Measurements from ENCODE around the gene NFASC.

NFASC gene

DNA sequence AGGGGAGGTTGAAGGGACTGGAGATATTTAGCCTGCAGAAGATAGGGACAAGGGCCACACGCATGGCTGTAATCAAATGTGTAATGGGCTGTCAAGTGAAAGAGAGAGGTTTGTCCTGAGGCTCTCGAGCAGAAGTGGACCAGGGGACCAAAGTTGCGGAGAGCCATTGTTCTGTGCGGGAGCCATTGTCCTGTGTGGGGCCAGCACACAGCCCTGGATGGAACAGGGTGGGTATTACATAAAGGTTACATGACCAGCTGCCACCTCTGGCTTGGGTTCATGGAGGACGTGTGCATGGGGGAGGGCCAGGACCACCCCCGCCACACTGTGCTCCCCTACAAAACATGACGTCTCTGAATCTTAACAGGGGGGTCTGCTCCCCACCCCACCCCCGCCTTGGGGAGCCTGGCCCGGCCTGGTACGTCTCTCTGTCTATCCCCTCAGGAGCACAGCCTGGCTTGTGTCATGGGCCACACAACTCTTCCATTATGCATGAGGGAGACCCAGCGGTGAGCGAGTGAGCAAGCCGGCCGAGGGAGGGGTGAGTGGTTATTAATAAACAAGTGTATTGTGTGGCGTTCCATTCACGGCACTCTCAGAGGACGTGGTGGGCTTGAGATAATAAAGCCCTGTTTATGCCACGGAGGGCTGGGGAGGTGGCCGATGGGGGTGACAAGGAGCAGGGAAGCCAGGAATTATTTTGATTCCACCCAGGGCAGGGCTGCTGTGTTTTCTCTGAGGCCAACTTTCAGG is at the start of gene NFASC:
Gene NFASC (plus strand): TSS at position 703 of the 753 bp plus-strand sequence. CDS start 73,454 bp downstream, outside the sequence.
- no peak within 1 kb of the TSS for H3K27ac ChIP-seq (ENCODE audit: low read length)
- H3K36me3 ChIP-seq (ENCODE audit: control insufficient read depth in 1 of 2, insufficient read depth in 2 of 2, low read length in 2 of 2) = no peaks in the 10 kb centered on the region
- no peaks in the 10 kb centered on the region for H3K27me3 ChIP-seq (ENCODE audit: low read depth, low read length)
- H3K4me1 ChIP-seq (ENCODE audit: control insufficient read depth in 1 of 2, insufficient read depth in 2 of 2, low read length in 2 of 2) = peaks cover 5 to 57% of the 10 kb centered on the region in 2 donors
- no peak within 1 kb of the TSS for H3K4me3 ChIP-seq (ENCODE audit: low read depth in 1 of 2, low read length in 2 of 2)
- no peaks in the 10 kb centered on the region for H3K9me3 ChIP-seq (ENCODE audit: control insufficient read depth in 1 of 2, low read length in 2 of 2)

DNA sequence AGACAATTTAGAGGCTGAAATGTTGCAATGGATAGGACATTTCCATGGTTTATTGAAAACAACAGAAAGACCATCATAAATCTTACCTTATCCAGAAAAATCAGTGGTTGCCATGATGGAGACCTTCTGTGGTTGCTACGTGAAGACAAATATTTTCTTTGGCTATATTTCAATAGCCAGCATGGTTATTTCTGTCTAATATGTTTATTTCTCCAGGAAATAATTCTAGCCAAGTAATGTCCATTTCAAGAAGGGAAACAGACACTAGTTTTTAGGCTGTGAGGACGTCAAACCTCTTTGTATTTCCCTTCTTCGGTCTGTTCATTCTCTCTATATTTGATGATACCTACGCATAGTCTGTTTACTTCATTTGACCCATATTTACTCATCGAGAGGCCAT is 49.2 kb upstream of the NFASC start:
- Histone ChIP-seq H3K9me3 (ENCODE audit: control insufficient read depth in 1 of 2, low read length in 2 of 2) (no peaks in the 10 kb centered on the region), H3K4me1 (ENCODE audit: control insufficient read depth in 1 of 2, insufficient read depth in 2 of 2, low read length in 2 of 2) (peaks cover 4 to 50% of the 10 kb centered on the region in 2 donors), H3K4me3 (ENCODE audit: low read depth in 1 of 2, low read length in 2 of 2) (no peak overlapping the region), H3K36me3 (ENCODE audit: control insufficient read depth in 1 of 2, insufficient read depth in 2 of 2, low read length in 2 of 2) (no peaks in the 10 kb centered on the region), H3K27me3 (ENCODE audit: low read depth, low read length) (no peaks in the 10 kb centered on the region), H3K27ac (ENCODE audit: low read length) (peak overlapping the region; percentile 8)

DNA sequence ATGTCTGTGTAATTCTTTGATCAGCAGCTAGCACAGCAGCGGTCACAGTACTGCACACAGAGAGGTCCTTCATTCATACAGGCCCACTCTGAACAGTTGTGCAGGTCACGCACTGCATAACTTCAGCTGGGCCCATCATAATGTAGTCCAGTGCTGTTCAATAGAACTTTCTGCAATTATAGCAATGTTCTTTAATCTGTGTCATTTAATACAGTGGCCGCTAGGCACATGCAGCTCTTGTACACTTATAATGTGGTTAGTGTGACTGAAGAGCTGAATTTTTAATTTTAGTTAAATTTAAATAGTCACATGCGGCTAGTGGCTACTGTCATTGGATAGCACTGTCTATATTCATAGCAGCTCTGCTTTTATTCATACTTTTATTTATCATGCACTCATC is 48.7 kb upstream of the NFASC start:
- peak overlapping the region; percentile 8 for H3K27ac ChIP-seq (ENCODE audit: low read length)
- no peaks in the 10 kb centered on the region for H3K36me3 ChIP-seq (ENCODE audit: control insufficient read depth in 1 of 2, insufficient read depth in 2 of 2, low read length in 2 of 2)
- H3K4me1 ChIP-seq (ENCODE audit: control insufficient read depth in 1 of 2, insufficient read depth in 2 of 2, low read length in 2 of 2) = peaks cover 4 to 50% of the 10 kb centered on the region in 2 donors
- no peaks in the 10 kb centered on the region for H3K27me3 ChIP-seq (ENCODE audit: low read depth, low read length)
- no peaks in the 10 kb centered on the region for H3K9me3 ChIP-seq (ENCODE audit: control insufficient read depth in 1 of 2, low read length in 2 of 2)
- H3K4me3 ChIP-seq (ENCODE audit: low read depth in 1 of 2, low read length in 2 of 2) = no peak overlapping the region

DNA sequence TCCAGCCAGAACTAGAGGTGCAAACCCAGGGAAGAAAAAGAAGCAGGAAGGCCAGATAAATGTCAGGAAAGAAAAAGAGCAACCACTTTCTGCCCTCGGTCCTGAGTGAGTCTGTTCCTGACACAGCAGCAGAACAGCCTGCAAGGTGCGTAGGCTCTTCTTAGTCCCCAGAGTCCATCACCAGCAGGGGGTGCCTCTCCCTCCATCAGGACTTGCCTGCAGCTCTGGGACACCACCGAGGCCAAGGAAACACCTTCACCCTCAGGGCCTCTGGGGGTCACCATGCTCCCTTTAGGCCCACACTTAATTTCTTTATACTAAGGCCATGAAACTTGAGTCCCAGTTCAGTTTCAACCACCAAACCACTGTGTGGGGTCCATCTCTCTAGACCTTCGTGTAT is 43.7 kb upstream of the NFASC start:
- no peak overlapping the region for H3K27ac ChIP-seq (ENCODE audit: low read length)
- no peaks in the 10 kb centered on the region for H3K27me3 ChIP-seq (ENCODE audit: low read depth, low read length)
- no peaks in the 10 kb centered on the region for H3K36me3 ChIP-seq (ENCODE audit: control insufficient read depth in 1 of 2, insufficient read depth in 2 of 2, low read length in 2 of 2)
- H3K4me1 ChIP-seq (ENCODE audit: control insufficient read depth in 1 of 2, insufficient read depth in 2 of 2, low read length in 2 of 2) = peaks cover 4 to 40% of the 10 kb centered on the region in 2 donors
- H3K9me3 ChIP-seq (ENCODE audit: control insufficient read depth in 1 of 2, low read length in 2 of 2) = no peaks in the 10 kb centered on the region
- H3K4me3 ChIP-seq (ENCODE audit: low read depth in 1 of 2, low read length in 2 of 2) = no peak overlapping the region

DNA sequence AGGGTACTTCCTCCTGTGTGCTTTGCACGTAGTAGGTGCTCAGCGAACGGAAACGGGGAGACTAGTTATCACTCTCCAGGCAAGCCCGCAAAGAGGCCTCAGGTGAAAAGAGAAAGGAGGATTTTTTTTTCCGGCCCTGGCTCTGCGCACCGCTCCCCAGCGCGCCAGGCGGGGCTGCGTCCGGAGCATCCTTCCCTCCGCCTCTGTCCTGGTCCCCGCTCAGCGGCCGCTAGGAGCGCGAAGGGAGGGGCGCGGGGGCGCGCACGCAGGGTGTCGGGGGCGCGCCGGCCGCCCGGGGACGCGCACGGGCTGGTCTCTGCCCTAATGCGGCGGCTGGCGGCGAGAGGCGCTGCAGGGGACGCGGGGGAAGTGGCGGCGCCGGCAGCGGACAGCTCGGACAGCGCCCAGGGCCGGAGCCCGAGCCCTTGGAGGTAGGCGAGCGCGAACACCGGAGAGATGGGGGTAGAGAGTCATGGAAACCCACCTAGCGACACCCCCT is 42.3 kb upstream of the NFASC start:
- Histone ChIP-seq H3K4me3 (ENCODE audit: low read depth in 1 of 2, low read length in 2 of 2) (peak overlapping the region; percentile 65 to 71), H3K9me3 (ENCODE audit: control insufficient read depth in 1 of 2, low read length in 2 of 2) (no peaks in the 10 kb centered on the region), H3K27ac (ENCODE audit: low read length) (no peak overlapping the region), H3K36me3 (ENCODE audit: control insufficient read depth in 1 of 2, insufficient read depth in 2 of 2, low read length in 2 of 2) (no peaks in the 10 kb centered on the region), H3K4me1 (ENCODE audit: control insufficient read depth in 1 of 2, insufficient read depth in 2 of 2, low read length in 2 of 2) (peaks cover 0 to 27% of the 10 kb centered on the region in 2 donors), H3K27me3 (ENCODE audit: low read depth, low read length) (no peaks in the 10 kb centered on the region)

DNA sequence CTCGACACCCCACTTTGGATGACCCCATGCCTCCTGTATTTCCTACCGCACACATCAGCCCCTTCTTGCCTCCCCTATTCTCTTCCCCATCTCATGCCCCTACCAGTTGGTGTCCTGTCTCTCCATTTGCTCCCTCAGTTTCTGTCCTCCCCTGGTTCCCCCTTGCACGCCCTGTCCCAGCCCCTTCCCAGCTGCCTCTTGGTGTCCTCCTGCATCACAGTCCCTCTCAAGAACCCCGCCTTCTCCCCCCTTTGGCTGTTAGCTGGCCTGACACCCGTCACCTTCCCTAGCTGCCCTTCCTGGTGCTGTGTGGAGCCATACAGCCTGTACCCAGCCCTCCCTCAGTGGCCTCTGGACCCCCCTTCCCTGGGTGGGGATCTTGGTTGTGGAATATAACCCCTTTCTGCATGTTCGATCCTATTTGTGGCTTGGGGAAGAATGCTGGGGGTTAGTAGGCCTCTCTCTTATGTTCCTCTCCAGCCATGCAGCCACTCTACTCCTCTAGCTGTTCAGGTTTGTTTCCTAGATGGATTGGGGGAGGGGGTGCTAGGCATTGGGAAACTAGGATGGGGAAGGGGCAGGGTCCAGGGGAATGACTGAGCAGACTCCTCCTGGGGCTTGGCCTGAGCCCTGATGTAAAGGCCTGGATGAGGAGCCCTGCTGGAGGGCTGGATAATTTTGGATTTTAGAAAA is 41.4 kb upstream of the NFASC start:
- Histone ChIP-seq H3K4me1 (ENCODE audit: control insufficient read depth in 1 of 2, insufficient read depth in 2 of 2, low read length in 2 of 2) (peaks cover 0 to 27% of the 10 kb centered on the region in 2 donors), H3K9me3 (ENCODE audit: control insufficient read depth in 1 of 2, low read length in 2 of 2) (no peaks in the 10 kb centered on the region), H3K27ac (ENCODE audit: low read length) (peak overlapping the region; percentile 76), H3K36me3 (ENCODE audit: control insufficient read depth in 1 of 2, insufficient read depth in 2 of 2, low read length in 2 of 2) (no peaks in the 10 kb centered on the region), H3K27me3 (ENCODE audit: low read depth, low read length) (no peaks in the 10 kb centered on the region), H3K4me3 (ENCODE audit: low read depth in 1 of 2, low read length in 2 of 2) (peak overlapping the region; percentile 65 to 71)

DNA sequence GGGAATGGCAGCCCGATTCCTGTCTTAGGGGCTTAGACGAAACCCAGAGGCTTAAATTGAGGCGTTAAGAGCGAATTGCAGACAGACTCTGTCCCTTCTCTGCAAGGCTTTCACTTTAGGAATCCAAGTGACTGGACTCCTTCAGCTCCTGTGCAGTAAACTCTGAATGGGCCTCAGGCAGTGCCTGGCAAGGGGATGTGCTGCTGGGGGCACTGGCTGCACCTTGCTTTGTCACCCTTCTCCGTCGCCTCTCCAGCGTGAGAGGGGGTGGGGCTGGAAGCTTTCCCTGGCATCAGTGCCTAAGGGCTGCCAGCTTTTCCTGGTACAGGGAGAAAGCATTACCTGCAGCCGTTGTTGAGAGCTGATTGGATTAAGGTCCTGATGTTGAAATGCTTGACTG is 39.9 kb upstream of the NFASC start:
- Histone ChIP-seq H3K36me3 (ENCODE audit: control insufficient read depth in 1 of 2, insufficient read depth in 2 of 2, low read length in 2 of 2) (peaks cover 0 to 4% of the 10 kb centered on the region in 2 donors), H3K27me3 (ENCODE audit: low read depth, low read length) (no peaks in the 10 kb centered on the region), H3K9me3 (ENCODE audit: control insufficient read depth in 1 of 2, low read length in 2 of 2) (no peaks in the 10 kb centered on the region), H3K4me1 (ENCODE audit: control insufficient read depth in 1 of 2, insufficient read depth in 2 of 2, low read length in 2 of 2) (peaks cover 0 to 27% of the 10 kb centered on the region in 2 donors), H3K4me3 (ENCODE audit: low read depth in 1 of 2, low read length in 2 of 2) (peak overlapping the region; percentile 41 to 71), H3K27ac (ENCODE audit: low read length) (peak overlapping the region; percentile 76)

DNA sequence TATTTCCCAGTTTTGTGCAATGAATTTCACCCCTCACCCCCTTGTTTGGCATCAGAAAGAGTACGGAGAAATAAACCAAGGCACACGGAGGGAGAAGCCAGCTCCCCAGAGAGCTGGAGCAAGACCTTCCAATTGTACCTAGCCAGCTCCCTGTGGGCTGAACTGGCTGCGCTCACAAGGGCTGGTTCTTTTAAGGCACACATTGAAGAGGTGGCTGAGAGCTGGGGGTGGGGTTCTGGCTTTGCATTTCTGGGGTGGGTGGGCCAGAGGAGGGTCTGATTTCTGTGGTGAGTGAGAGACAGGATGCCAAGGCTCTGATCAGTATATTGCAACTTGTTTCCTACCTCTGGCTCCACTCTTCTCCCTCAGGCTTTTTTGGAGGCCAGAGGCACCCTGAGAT is 39.5 kb upstream of the NFASC start:
- no peaks in the 10 kb centered on the region for H3K27me3 ChIP-seq (ENCODE audit: low read depth, low read length)
- peaks cover 0 to 27% of the 10 kb centered on the region in 2 donors for H3K4me1 ChIP-seq (ENCODE audit: control insufficient read depth in 1 of 2, insufficient read depth in 2 of 2, low read length in 2 of 2)
- H3K9me3 ChIP-seq (ENCODE audit: control insufficient read depth in 1 of 2, low read length in 2 of 2) = no peaks in the 10 kb centered on the region
- H3K27ac ChIP-seq (ENCODE audit: low read length) = no peak overlapping the region
- H3K4me3 ChIP-seq (ENCODE audit: low read depth in 1 of 2, low read length in 2 of 2) = peak overlapping the region; percentile 41 to 71
- peaks cover 0 to 4% of the 10 kb centered on the region in 2 donors for H3K36me3 ChIP-seq (ENCODE audit: control insufficient read depth in 1 of 2, insufficient read depth in 2 of 2, low read length in 2 of 2)

DNA sequence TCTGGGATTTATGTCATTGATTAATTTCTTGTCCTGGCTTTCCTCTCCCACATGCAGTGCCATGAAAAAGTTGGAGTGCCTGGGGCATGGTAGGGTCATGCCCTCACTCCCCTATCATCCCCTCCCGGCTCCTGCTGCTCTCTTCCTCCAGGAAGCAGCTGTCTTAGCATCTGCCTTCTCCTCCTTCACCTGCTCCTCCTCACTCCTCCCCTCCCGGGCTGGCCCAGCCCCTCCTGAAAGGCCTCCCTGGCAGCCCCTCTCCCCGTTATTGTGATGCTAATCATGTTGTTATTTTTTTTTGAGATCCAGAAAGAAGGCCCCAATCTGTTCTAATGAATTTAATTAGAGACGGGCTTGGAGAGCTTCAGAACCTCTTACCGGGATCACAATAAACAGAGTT is 36.3 kb upstream of the NFASC start:
- Histone ChIP-seq H3K9me3 (ENCODE audit: control insufficient read depth in 1 of 2, low read length in 2 of 2) (no peaks in the 10 kb centered on the region), H3K4me1 (ENCODE audit: control insufficient read depth in 1 of 2, insufficient read depth in 2 of 2, low read length in 2 of 2) (peaks cover 0 to 25% of the 10 kb centered on the region in 2 donors), H3K4me3 (ENCODE audit: low read depth in 1 of 2, low read length in 2 of 2) (no peak overlapping the region), H3K27ac (ENCODE audit: low read length) (no peak overlapping the region), H3K27me3 (ENCODE audit: low read depth, low read length) (no peaks in the 10 kb centered on the region), H3K36me3 (ENCODE audit: control insufficient read depth in 1 of 2, insufficient read depth in 2 of 2, low read length in 2 of 2) (peaks cover 0 to 4% of the 10 kb centered on the region in 2 donors)

DNA sequence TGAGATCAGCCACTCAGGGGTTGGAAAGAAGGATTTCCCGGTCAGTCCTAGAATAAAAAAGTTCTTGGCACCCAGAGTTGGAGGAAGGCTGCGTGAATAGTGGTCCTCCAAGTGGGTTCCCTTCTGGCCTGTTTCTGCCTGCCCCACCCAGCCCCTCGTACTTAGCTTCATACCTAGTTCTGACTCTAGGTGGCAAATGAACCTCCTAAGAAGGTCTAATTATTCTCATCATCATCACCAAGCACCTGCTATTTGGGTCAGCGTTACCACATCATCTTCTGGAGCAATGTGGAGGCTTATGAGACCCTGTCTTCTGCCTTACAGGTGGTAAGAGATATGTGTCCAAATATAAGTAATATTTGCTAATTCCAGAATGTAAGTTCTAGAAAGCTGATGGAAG is 35.9 kb upstream of the NFASC start:
- H3K27me3 ChIP-seq (ENCODE audit: low read depth, low read length) = no peaks in the 10 kb centered on the region
- peaks cover 0 to 4% of the 10 kb centered on the region in 2 donors for H3K36me3 ChIP-seq (ENCODE audit: control insufficient read depth in 1 of 2, insufficient read depth in 2 of 2, low read length in 2 of 2)
- H3K9me3 ChIP-seq (ENCODE audit: control insufficient read depth in 1 of 2, low read length in 2 of 2) = no peaks in the 10 kb centered on the region
- H3K27ac ChIP-seq (ENCODE audit: low read length) = no peak overlapping the region
- H3K4me3 ChIP-seq (ENCODE audit: low read depth in 1 of 2, low read length in 2 of 2) = no peak overlapping the region
- H3K4me1 ChIP-seq (ENCODE audit: control insufficient read depth in 1 of 2, insufficient read depth in 2 of 2, low read length in 2 of 2) = peaks cover 0 to 23% of the 10 kb centered on the region in 2 donors

DNA sequence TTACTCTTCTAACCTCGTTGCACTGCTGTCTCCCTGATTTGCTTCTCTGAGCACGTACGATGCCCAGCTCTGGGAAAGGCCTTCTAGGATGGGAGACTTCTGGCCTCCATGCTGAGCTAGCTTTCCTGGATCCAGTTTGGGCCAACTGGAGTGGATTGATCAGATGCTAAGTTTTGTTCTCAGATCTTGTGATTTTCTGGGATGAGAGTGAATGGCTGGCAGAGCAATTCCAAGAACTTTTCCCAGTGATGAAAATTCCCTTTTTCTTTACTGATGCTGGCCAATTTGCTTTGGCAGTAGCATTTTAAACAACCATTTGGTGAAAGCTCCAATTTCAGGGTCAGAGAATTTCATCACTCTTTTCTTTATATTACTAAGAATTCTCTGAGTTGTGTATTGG is 34.9 kb upstream of the NFASC start:
- no peak overlapping the region for H3K4me3 ChIP-seq (ENCODE audit: low read depth in 1 of 2, low read length in 2 of 2)
- peaks cover 0 to 4% of the 10 kb centered on the region in 2 donors for H3K36me3 ChIP-seq (ENCODE audit: control insufficient read depth in 1 of 2, insufficient read depth in 2 of 2, low read length in 2 of 2)
- no peaks in the 10 kb centered on the region for H3K9me3 ChIP-seq (ENCODE audit: control insufficient read depth in 1 of 2, low read length in 2 of 2)
- no peaks in the 10 kb centered on the region for H3K27me3 ChIP-seq (ENCODE audit: low read depth, low read length)
- no peak overlapping the region for H3K27ac ChIP-seq (ENCODE audit: low read length)
- peaks cover 0 to 21% of the 10 kb centered on the region in 2 donors for H3K4me1 ChIP-seq (ENCODE audit: control insufficient read depth in 1 of 2, insufficient read depth in 2 of 2, low read length in 2 of 2)
